K562 (cell line): ENCODE results near the gene CHCHD4. TPM values are rescaled to one million over a fixed set of nuclear protein-coding genes. Genes with fewer than 3 reads are reported as not detected.

Experiments used
- ATAC-seq: fragments of 200-7000 bp; cut with Tn5 transposase; 3 replicates; pipeline ENCODE4 v1.9.1; 2020; ENCODE audit warnings: moderate library complexity
- BruUV-seq: library from RNA; stranded (reverse); fragments of 400-500 nt; replicated peaks from 2 replicates; lab custom pipeline; 2021; lab: Mats Ljungman, UMichigan
- CTCF ChIA-PET: fragments of 300-600 bp; formaldehyde crosslinking; extraction: SDS; loops from one replicate; lab custom pipeline; 2021; ENCODE audit warnings: low intra/inter-chr PET ratio; lab: Yijun Ruan, JAX
- POLR2A ChIA-PET: fragments of 300-600, 350-650 bp; sonication (Branson Sonifier 250); formaldehyde crosslinking; extraction: SDS; loops from one replicate; lab custom pipeline; 2021; ENCODE audit warnings: antibody characterized with exemption, inconsistent platforms; lab: Yijun Ruan, JAX
- DNase-seq, 4 experiments: peaks; one replicate each; pipeline versions ENCODE4 v3.0.0 to v3.0.0-alpha.2; 2011 to 2018; ENCODE audit warnings: low spot score in 3 of 4, mixed read lengths in 3 of 4; ENCODE audit errors: extremely low read depth in 1 of 4
- FAIRE-seq: peaks from 2 replicates; lab custom pipeline; 2011; peaks lifted over from hg19 to GRCh38; lab: Jason Lieb, UNC
- H2AFZ ChIP-seq: 2 replicates; pipeline ENCODE4 v1.6.0; 2011; ENCODE audit warnings: low read depth, low read length, control low read depth, inconsistent platforms
- H3K27ac ChIP-seq: fragments of 200-600 bp; 3 replicates; pipeline ENCODE4 v1.8.0; 2011; ENCODE audit warnings: low read depth, mild to moderate bottlenecking, control low read depth, inconsistent platforms, low read length, moderate library complexity, mixed read lengths; ENCODE audit errors: extremely low read depth
- H3K27me3 ChIP-seq, 2 experiments: fragments of 300-600 bp in 1 of 2; 2 replicates in 1 of 2; 3 replicates in 1 of 2; pipeline versions ENCODE4 v1.6.0 to v1.8.0; 2011; ENCODE audit warnings: inconsistent platforms in 2 of 2, low read length in 2 of 2, mild to moderate bottlenecking in 1 of 2, mixed read lengths in 1 of 2, moderate library complexity in 1 of 2; ENCODE audit not compliant: control insufficient read depth in 2 of 2, insufficient read depth in 2 of 2
- H3K36me3 ChIP-seq: fragments of 300-600 bp; 3 replicates; pipeline ENCODE4 v1.8.0; 2011; ENCODE audit warnings: mild to moderate bottlenecking, low read length, inconsistent platforms; ENCODE audit not compliant: control insufficient read depth, insufficient read depth
- H3K4me1 ChIP-seq, 2 experiments: fragments of 200-600 bp in 1 of 2; replicated peaks in 1 of 2; 2 replicates in 1 of 2; 3 replicates in 1 of 2; pipeline versions ENCODE4 v1.5.1 to v1.8.0; 2011; ENCODE audit warnings: inconsistent platforms in 2 of 2, low read length in 2 of 2, mild to moderate bottlenecking in 1 of 2, mixed read lengths in 1 of 2, moderate library complexity in 1 of 2; ENCODE audit not compliant: control insufficient read depth in 2 of 2, insufficient read depth in 2 of 2
- H3K4me2 ChIP-seq: 2 replicates; pipeline ENCODE4 v1.6.1; 2011; ENCODE audit warnings: low read length, control low read depth, inconsistent platforms, mixed read lengths; ENCODE audit not compliant: insufficient read depth
- H3K4me3 ChIP-seq: fragments of 200-600 bp; sonication (generic), shearing (Covaris generic); 2 replicates; pipeline ENCODE4 v1.5.1; 2016; ENCODE audit warnings: control low read depth, inconsistent platforms
- H3K79me2 ChIP-seq: fragments of 200-600 bp; 3 replicates; pipeline ENCODE4 v1.8.0; 2011; ENCODE audit warnings: low read length, inconsistent platforms; ENCODE audit not compliant: control insufficient read depth, insufficient read depth
- H3K9ac ChIP-seq, 2 experiments: 2 replicates each; pipeline versions ENCODE4 v1.6.0 to v1.6.1; 2011; ENCODE audit warnings: low read depth in 2 of 2, low read length in 2 of 2, control low read depth in 1 of 2, inconsistent platforms in 1 of 2, mild to moderate bottlenecking in 1 of 2, mixed read lengths in 1 of 2; ENCODE audit not compliant: insufficient read depth in 1 of 2
- H3K9me1 ChIP-seq: one replicate; pipeline ENCODE4 v1.6.0; 2011; ENCODE audit warnings: inconsistent platforms, mild to moderate bottlenecking, low read length, moderate library complexity; ENCODE audit not compliant: control insufficient read depth, insufficient read depth
- H3K9me3 ChIP-seq: replicated peaks from 2 replicates; pipeline ENCODE4 v1.5.1; 2011; ENCODE audit warnings: low read depth, low read length, inconsistent platforms; ENCODE audit not compliant: control insufficient read depth, insufficient read depth
- H4K20me1 ChIP-seq: replicated peaks from 2 replicates; pipeline ENCODE4 v1.6.1; 2011; ENCODE audit warnings: low read length, inconsistent platforms, mixed read lengths; ENCODE audit not compliant: control insufficient read depth, insufficient read depth
- CBX5 ChIP-seq: IDR thresholded peaks from 2 replicates; pipeline ENCODE4 v1.6.1; 2014; ENCODE audit warnings: low read depth, borderline replicate concordance
- MAFF ChIP-seq: IDR thresholded peaks from 2 replicates; pipeline ENCODE4 v1.6.1; 2012; ENCODE audit warnings: low read length, improper control_type of control experiment
- POLR2G ChIP-seq: fragments of 200-400 bp; formaldehyde crosslinking; IDR thresholded peaks from 2 replicates; pipeline ENCODE4 v1.6.1; 2017; ENCODE audit warnings: low read depth, mild to moderate bottlenecking, antibody characterized with exemption, low read length, moderate library complexity
- ZBTB9 ChIP-seq: fragments of 450-650 bp; formaldehyde crosslinking; IDR thresholded peaks from 2 replicates; pipeline ENCODE4 v1.4.0; 2020; ENCODE audit warnings: mild to moderate bottlenecking, moderate library complexity
- WGBS: fragments of 100-300 bp; shearing (Covaris generic); methylation state at CpG from one replicate; pipeline ENCODE4 v1.1.6; 2016; ENCODE audit warnings: low coverage, mixed read lengths; ENCODE audit not compliant: insufficient coverage; ENCODE audit errors: missing lambda C conversion rate; 5-methylcytosine and 5-hydroxymethylcytosine counted together
- in situ Hi-C: fragments of 300-500 bp; cut with MboI; formaldehyde crosslinking; loops from 4 replicates; pipeline ENCODE4 v1.15.0; 2018; ENCODE audit warnings: inconsistent platforms, mixed read lengths
- intact Hi-C: fragments of 100-400 bp; cut with micrococcal nuclease; formaldehyde crosslinking; loops from 2 replicates; pipeline ENCODE4 v1.14.2; 2022
- polyA plus RNA-seq, 8 experiments: library from polyadenylated mRNA; depleted of rRNA in 4 of 8; stranded (reverse) in 5 of 8; unstranded in 3 of 8; fragments of >200 nt; fragmentation: Nextera tagmentation in 2 of 8; fragmentation: Illumina TruSeq in 1 of 8; extraction: Ambion mirVana in 2 of 8; extraction: Trizol in 1 of 8; gene quantifications; 2 replicates each; pipeline versions ENCODE4 v1.2.1 to v1.2.3, GENCODE V29; 2011 to 2014; ENCODE audit warnings: inconsistent platforms in 1 of 8, missing spikeins in 1 of 8
- total RNA-seq, 7 experiments: library from RNA; depleted of rRNA in 6 of 7; stranded (reverse); fragments of >200 nt in 6 of 7; fragmentation: Illumina TruSeq in 2 of 7; extraction: Trizol in 2 of 7; gene quantifications; 2 replicates each; pipeline versions ENCODE4 v1.2.1 to v1.2.3, GENCODE V29; 2011 to 2021; ENCODE audit warnings: low replicate concordance in 1 of 7
- TF ChIP-seq, protein P1 (sequence below), 2 experiments: fragments of 450-650 bp; IDR thresholded peaks; 2 replicates each; pipeline ENCODE4 v1.6.1; 2016
- TF ChIP-seq, protein P2 (sequence below): fragments of 450-650 bp; IDR thresholded peaks from 2 replicates; pipeline ENCODE4 v1.6.1; 2016; ENCODE audit warnings: antibody characterized with exemption

Gene CHCHD4
- total and polyA plus RNA-seq, 9 of the 15 experiments (the other 6 are each of a cell fraction or from before 2014, with no cell fraction given): 55.4 to 225 (median 77.2) TPM

GRCh38 chr3:14133188-14133800 lies 8.6 kb upstream of the CHCHD4 start:
- Histone ChIP-seq H3K4me3 (no peak overlapping the region), H3K4me2 (no peak overlapping the region), H4K20me1 (no peaks in the 10 kb centered on the region; the same call in 1 of the 2 replicates), H3K4me1 (no peaks in the 10 kb centered on the region), H3K9me1 (no peaks in the 10 kb centered on the region), H3K27me3 (no peaks in the 10 kb centered on the region), H3K36me3 (peaks cover 89% of the 10 kb centered on the region), H3K27ac (no peak overlapping the region), H2AFZ (no peak overlapping the region), H3K9me3 (no peaks in the 10 kb centered on the region), H3K9ac (no peak overlapping the region), H3K79me2 (peaks cover 7% of the 10 kb centered on the region)
- no TSS peak for BruUV-seq
- in situ Hi-C loops (no loop called here), intact Hi-C loops (no loop called here)
- ChIA-PET POLR2A (interaction anchor here (0.6 to 3.6 kb wide), 4 partner anchors 8 to 12 kb away, joined by 4 to 16 read pairs (median 4); partner anchors contain the start of genes CHCHD4 and TMEM43), CTCF (no interaction called here)
- peak; percentile 35; the same call in 1 of the 2 replicates for TF ChIP-seq POLR2G
- TF ChIP-seq, protein P1, sequence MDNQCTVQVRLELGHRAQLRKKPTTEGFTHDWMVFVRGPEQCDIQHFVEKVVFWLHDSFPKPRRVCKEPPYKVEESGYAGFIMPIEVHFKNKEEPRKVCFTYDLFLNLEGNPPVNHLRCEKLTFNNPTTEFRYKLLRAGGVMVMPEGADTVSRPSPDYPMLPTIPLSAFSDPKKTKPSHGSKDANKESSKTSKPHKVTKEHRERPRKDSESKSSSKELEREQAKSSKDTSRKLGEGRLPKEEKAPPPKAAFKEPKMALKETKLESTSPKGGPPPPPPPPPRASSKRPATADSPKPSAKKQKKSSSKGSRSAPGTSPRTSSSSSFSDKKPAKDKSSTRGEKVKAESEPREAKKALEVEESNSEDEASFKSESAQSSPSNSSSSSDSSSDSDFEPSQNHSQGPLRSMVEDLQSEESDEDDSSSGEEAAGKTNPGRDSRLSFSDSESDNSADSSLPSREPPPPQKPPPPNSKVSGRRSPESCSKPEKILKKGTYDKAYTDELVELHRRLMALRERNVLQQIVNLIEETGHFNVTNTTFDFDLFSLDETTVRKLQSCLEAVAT (IDR thresholded peaks at IDR 0.05): no peak
- ATAC-seq (no peak), FAIRE-seq (no peak), DNase-seq (no peak)
- 91% methylated on average over 9 of the region's 10 CpGs for WGBS

- H4K20me1 ChIP-seq: no peaks in the 10 kb centered on the region; the same call in 1 of the 2 replicates
- no TSS peak for BruUV-seq
- POLR2A ChIA-PET: interaction anchor here (0.8 to 3.6 kb wide), 3 partner anchors 8 to 12 kb away, joined by 4 to 16 read pairs (median 5); partner anchors contain the start of genes CHCHD4 and TMEM43
- no peak for ATAC-seq
- no peak overlapping the region; a peak in 1 of 4 replicates for H3K9ac ChIP-seq
- H3K36me3 ChIP-seq: peaks cover 91% of the 10 kb centered on the region
- H3K27me3 ChIP-seq: no peaks in the 10 kb centered on the region
- H3K4me2 ChIP-seq: no peak overlapping the region
- in situ Hi-C loops: no loop called here
- WGBS: 93% methylated on average over 6 of the region's 6 CpGs
- no peaks in the 10 kb centered on the region for H3K9me1 ChIP-seq
- CTCF ChIA-PET: no interaction called here
- intact Hi-C loops: no loop called here
- FAIRE-seq: no peak
- no peaks in the 10 kb centered on the region for H3K9me3 ChIP-seq
- no peak overlapping the region for H3K27ac ChIP-seq
- no peak overlapping the region for H3K4me3 ChIP-seq
- no peak for DNase-seq
- no peak overlapping the region for H2AFZ ChIP-seq
- H3K79me2 ChIP-seq: peaks cover 13% of the 10 kb centered on the region
- no peaks in the 10 kb centered on the region for H3K4me1 ChIP-seq
- TF ChIP-seq CBX5 (no peak), ZBTB9 (CRISPR knock-in tag) (no peak), MAFF (no peak)
- TF ChIP-seq, protein P2, sequence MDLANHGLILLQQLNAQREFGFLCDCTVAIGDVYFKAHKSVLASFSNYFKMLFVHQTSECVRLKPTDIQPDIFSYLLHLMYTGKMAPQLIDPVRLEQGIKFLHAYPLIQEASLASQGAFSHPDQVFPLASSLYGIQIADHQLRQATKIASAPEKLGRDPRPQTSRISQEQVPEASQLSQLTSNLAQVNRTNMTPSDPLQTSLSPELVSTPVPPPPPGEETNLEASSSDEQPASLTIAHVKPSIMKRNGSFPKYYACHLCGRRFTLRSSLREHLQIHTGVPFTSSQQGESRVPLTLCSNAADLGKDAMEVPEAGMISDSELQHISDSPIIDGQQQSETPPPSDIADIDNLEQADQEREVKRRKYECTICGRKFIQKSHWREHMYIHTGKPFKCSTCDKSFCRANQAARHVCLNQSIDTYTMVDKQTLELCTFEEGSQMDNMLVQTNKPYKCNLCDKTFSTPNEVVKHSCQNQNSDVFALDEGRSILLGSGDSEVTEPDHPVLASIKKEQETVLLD: no peak
Measured at GRCh38 chr3:14132689-14133088, 8.0 kb upstream of the CHCHD4 start.
